HepG2 (cell line): ENCODE data around the gene STK39. TPM values are rescaled to one million over a fixed set of nuclear protein-coding genes. Genes with fewer than 3 reads are reported as not detected.
A peak's percentile ranks its signal among the peaks of the same experiment; 100 is the strongest.

Source experiments
- ATF7 ChIP-seq, 2 experiments: fragments of 450-650 bp in 1 of 2; sonication (generic) in 1 of 2; formaldehyde crosslinking in 1 of 2; IDR thresholded peaks; 2 replicates each; pipeline versions ENCODE4 v1.4.0 to v1.6.1; 2016 to 2020; ENCODE audit warnings: antibody characterized with exemption in 1 of 2, mild to moderate bottlenecking in 1 of 2, missing genetic modification reagents in 1 of 2
- MAF1 ChIP-seq: sonication (generic); formaldehyde crosslinking; IDR thresholded peaks from 2 replicates; pipeline ENCODE4 v1.5.0; 2020; ENCODE audit warnings: missing genetic modification reagents, borderline replicate concordance
- MEF2D ChIP-seq: sonication (generic); formaldehyde crosslinking; IDR thresholded peaks from 2 replicates; pipeline ENCODE4 v1.5.1; 2020; ENCODE audit warnings: mild to moderate bottlenecking, missing genetic modification reagents
- PRPF4 ChIP-seq: fragments of 200-400 bp; formaldehyde crosslinking; IDR thresholded peaks from 2 replicates; pipeline ENCODE4 v1.6.1; 2016; ENCODE audit warnings: low read length, low read depth; ENCODE audit not compliant: poor library complexity, severe bottlenecking
- TBL1XR1 ChIP-seq: fragments of 150-350 bp; IDR thresholded peaks from 2 replicates; pipeline ENCODE4 v1.6.1; 2014; ENCODE audit warnings: borderline replicate concordance, low read length; ENCODE audit not compliant: partially characterized antibody
- THAP11 ChIP-seq: IDR thresholded peaks from 2 replicates; pipeline ENCODE4 v1.6.1; 2016; ENCODE audit warnings: missing biosample characterization, missing genetic modification reagents
- TIGD3 ChIP-seq: sonication (generic); formaldehyde crosslinking; IDR thresholded peaks from 2 replicates; pipeline ENCODE4 v1.5.1; 2020; ENCODE audit warnings: mild to moderate bottlenecking, missing genetic modification reagents, borderline replicate concordance
- YY1 ChIP-seq: IDR thresholded peaks from 2 replicates; pipeline ENCODE4 v1.6.1; 2011; ENCODE audit warnings: low read length, low read depth, moderate library complexity, mild to moderate bottlenecking; ENCODE audit not compliant: insufficient read depth, insufficient replicate concordance
- ZBTB4 ChIP-seq: sonication (generic); formaldehyde crosslinking; IDR thresholded peaks from 2 replicates; pipeline ENCODE4 v1.4.0; 2020; ENCODE audit warnings: missing genetic modification reagents, mild to moderate bottlenecking, borderline replicate concordance
- ZBTB44 ChIP-seq: sonication (generic); formaldehyde crosslinking; IDR thresholded peaks from 2 replicates; pipeline ENCODE4 v1.4.0; 2020; ENCODE audit warnings: missing genetic modification reagents
- ZFP36L1 ChIP-seq: sonication (generic); formaldehyde crosslinking; IDR thresholded peaks from 2 replicates; pipeline ENCODE4 v1.8.0; 2022; ENCODE audit warnings: mild to moderate bottlenecking, missing genetic modification reagents, moderate library complexity
- ZHX2 ChIP-seq, 2 experiments: sonication (generic) in 1 of 2; formaldehyde crosslinking in 1 of 2; IDR thresholded peaks; 2 replicates each; pipeline versions ENCODE4 v1.6.1 to v1.9.0; 2014 to 2022; ENCODE audit warnings: antibody characterized with exemption in 1 of 2, borderline replicate concordance in 1 of 2, inconsistent platforms in 1 of 2, low read depth in 1 of 2, missing genetic modification reagents in 1 of 2
- ZNF20 ChIP-seq: sonication (generic); formaldehyde crosslinking; IDR thresholded peaks from 2 replicates; pipeline ENCODE4 v1.4.0; 2020; ENCODE audit warnings: mild to moderate bottlenecking, moderate library complexity, missing genetic modification reagents
- ZNF468 ChIP-seq: sonication (generic); formaldehyde crosslinking; IDR thresholded peaks from 2 replicates; pipeline ENCODE4 v1.8.0; 2022; ENCODE audit warnings: mild to moderate bottlenecking, moderate library complexity, missing genetic modification reagents
- ZNF562 ChIP-seq: sonication (generic); formaldehyde crosslinking; IDR thresholded peaks from 2 replicates; pipeline ENCODE4 v1.8.0; 2022; ENCODE audit warnings: missing genetic modification reagents, borderline replicate concordance
- ZSCAN12 ChIP-seq: sonication (generic); formaldehyde crosslinking; IDR thresholded peaks from 2 replicates; pipeline ENCODE4 v1.9.0; 2021; ENCODE audit warnings: mild to moderate bottlenecking, missing genetic modification reagents
- polyA plus RNA-seq, 8 experiments: library from polyadenylated mRNA; depleted of rRNA in 3 of 8; stranded (reverse) in 7 of 8; unstranded in 1 of 8; fragments of >200 nt; fragmentation: Illumina TruSeq in 4 of 8; extraction: Trizol in 4 of 8; gene quantifications; 2 replicates each; pipeline versions ENCODE4 v1.2.1 to v1.2.3, GENCODE V29; 2011 to 2016; ENCODE audit warnings: low read depth in 4 of 8, missing spikeins in 1 of 8, mixed read lengths in 1 of 8; ENCODE audit not compliant: insufficient read depth in 1 of 8
- total RNA-seq, 5 experiments: library from RNA; depleted of rRNA; stranded (reverse); fragments of >200 nt; fragmentation: Illumina TruSeq; extraction: Trizol; gene quantifications; 2 replicates each; pipeline ENCODE4 v1.2.3, GENCODE V29; 2016; ENCODE audit warnings: low read depth in 1 of 5

The STK39 gene
- total and polyA plus RNA-seq, 2 of the 13 experiments (the other 11 are each of a cell fraction or from before 2014, with no cell fraction given), result 27.3 to 38.4 TPM

GRCh38 chr2:168166902-168167510, 80.4 kb downstream of the STK39 start (continued):
- TF ChIP-seq TIGD3 (CRISPR knock-in tag) (no peak), PRPF4 (no peak), MEF2D (CRISPR knock-in tag) (peak; percentile 45; the same call in 1 of the 2 replicates), ATF7 (IDR thresholded peaks at IDR 0.05) (no peak), ATF7 (CRISPR knock-in tag; IDR thresholded peaks at IDR 0.05) (peak; percentile 46; the same call in 1 of the 2 replicates), ZSCAN12 (CRISPR knock-in tag) (no peak), MAF1 (CRISPR knock-in tag) (no peak), ZFP36L1 (CRISPR knock-in tag) (no peak), ZBTB4 (no peak), ZBTB44 (CRISPR knock-in tag) (no peak), YY1 (no peak), ZNF20 (CRISPR knock-in tag) (no peak), THAP11 (CRISPR knock-in tag) (peak; percentile 58), ZNF562 (CRISPR knock-in tag) (no peak), ZNF468 (CRISPR knock-in tag) (no peak), ZHX2 (IDR thresholded peaks at IDR 0.05; ENCODE audit: low read depth) (no peak), ZHX2 (CRISPR knock-in tag; IDR thresholded peaks at IDR 0.05; ENCODE audit: borderline replicate concordance) (no peak), TBL1XR1 (no peak)
